A549 (cell line): Measurements from ENCODE around the gene TUBB3. TPM values are rescaled to one million over a fixed set of nuclear protein-coding genes. Genes with fewer than 3 reads are reported as not detected.

Experiments
- ATAC-seq, 2 experiments: fragments of 200-7000 bp in 1 of 2; fragments of >200 bp in 1 of 2; cut with Nextera tagmentation in 1 of 2; cut with Tn5 transposase in 1 of 2; 3 replicates each; pipeline versions ENCODE4 v1.8.0 to v1.9.1; 2018 to 2020; ENCODE audit warnings: mild to moderate bottlenecking in 1 of 2, moderate library complexity in 1 of 2
- CTCF ChIA-PET: fragments of 300-600 bp; sonication (Branson Sonifier 250); formaldehyde crosslinking; extraction: SDS; loops from one replicate; lab custom pipeline; 2021; ENCODE audit warnings: antibody characterized with exemption, inconsistent platforms; lab: Yijun Ruan, JAX
- POLR2A ChIA-PET: fragments of 350-600 bp; formaldehyde crosslinking; extraction: SDS; loops from one replicate; lab custom pipeline; 2021; ENCODE audit warnings: antibody characterized with exemption, inconsistent platforms; lab: Yijun Ruan, JAX
- DNase-seq, 2 experiments: peaks; one replicate each; pipeline versions ENCODE4 v3.0.0 to v3.0.0-alpha.2; 2011 to 2016; ENCODE audit warnings: low read depth in 1 of 2, low spot score in 1 of 2
- FAIRE-seq: peaks from 2 replicates; lab custom pipeline; 2011; peaks lifted over from hg19 to GRCh38; lab: Jason Lieb, UNC
- H3K27ac ChIP-seq, 2 experiments: fragments of >200 bp; sonication (Bioruptor Twin); formaldehyde crosslinking; 3 replicates each; pipeline ENCODE4 v1.5.1; 2016 to 2017
- H3K4me1 ChIP-seq: fragments of >200 bp; sonication (Bioruptor Twin); formaldehyde crosslinking; 3 replicates; pipeline ENCODE4 v1.6.1; 2016
- H3K4me2 ChIP-seq: fragments of >200 bp; sonication (Bioruptor Twin); formaldehyde crosslinking; 3 replicates; pipeline ENCODE4 v1.6.1; 2016
- H3K4me3 ChIP-seq: fragments of >200 bp; sonication (Bioruptor Twin); formaldehyde crosslinking; 3 replicates; pipeline ENCODE4 v1.5.1; 2016
- H3K9me3 ChIP-seq: fragments of >200 bp; sonication (Bioruptor Twin); formaldehyde crosslinking; 3 replicates; pipeline ENCODE4 v1.6.1; 2016
- BHLHE40 ChIP-seq: IDR thresholded peaks from 2 replicates; pipeline ENCODE4 v1.6.1; 2012; ENCODE audit warnings: low read depth, low read length, inconsistent platforms
- CEBPB ChIP-seq, 2 experiments: fragments of >200 bp in 1 of 2; sonication (Bioruptor Twin) in 1 of 2; formaldehyde crosslinking in 1 of 2; IDR thresholded peaks; 2 replicates each; pipeline ENCODE4 v1.6.1; 2012 to 2016
- CHD4 ChIP-seq: fragments of 200-600 bp; sonication (generic); IDR thresholded peaks from 2 replicates; pipeline ENCODE4 v1.6.1; 2016; ENCODE audit warnings: antibody characterized with exemption, mild to moderate bottlenecking, borderline replicate concordance
- MAZ ChIP-seq: fragments of 150-350 bp; IDR thresholded peaks from 2 replicates; pipeline ENCODE4 v1.6.1; 2014; ENCODE audit warnings: antibody characterized with exemption, low read depth, low read length, borderline replicate concordance
- MYC ChIP-seq: IDR thresholded peaks from 2 replicates; pipeline ENCODE4 v1.6.1; 2012; ENCODE audit warnings: mild to moderate bottlenecking, inconsistent platforms, low read length, improper control_type of control experiment, borderline replicate concordance
- NFE2L2 ChIP-seq: fragments of 150-350 bp; conservative IDR thresholded peaks from 2 replicates; pipeline ENCODE4 v1.6.1; 2014; ENCODE audit warnings: low read length
- NR3C1 ChIP-seq: fragments of >200 bp; sonication (Bioruptor Twin); formaldehyde crosslinking; IDR thresholded peaks from 3 replicates; pipeline ENCODE4 v1.6.1; 2017
- PHF8 ChIP-seq: fragments of 200-600 bp; sonication (generic); IDR thresholded peaks from 2 replicates; pipeline ENCODE4 v1.6.1; 2016; ENCODE audit warnings: low read depth, mild to moderate bottlenecking, antibody characterized with exemption, moderate library complexity, borderline replicate concordance
- RARB ChIP-seq: fragments of 250-450 bp; sonication (Bioruptor Pico); IDR thresholded peaks from 2 replicates; pipeline ENCODE4 v1.8.0; 2021; ENCODE audit warnings: mild to moderate bottlenecking, moderate library complexity
- SREBF2 ChIP-seq: fragments of 450-650 bp; IDR thresholded peaks from 2 replicates; pipeline ENCODE4 v1.6.1; 2014; ENCODE audit warnings: mild to moderate bottlenecking, moderate library complexity
- WGBS: methylation state at CpG from one replicate; pipeline ENCODE4 v1.1.6; 2017; ENCODE audit errors: missing lambda C conversion rate; 5-methylcytosine and 5-hydroxymethylcytosine counted together
- polyA plus RNA-seq, 4 experiments: library from polyadenylated mRNA; depleted of rRNA in 3 of 4; stranded (reverse); fragments of >200 nt; fragmentation: RNase III in 1 of 4; extraction: RNeasy Plus Mini Kit Qiagen cat#74134 plus additional on column Dnase treatment in 1 of 4; gene quantifications; 2 replicates in 3 of 4; 3 replicates in 1 of 4; pipeline ENCODE4 v1.2.3, GENCODE V29; 2011 to 2017
- TF ChIP-seq, protein P1 (sequence below): fragments of 150-350 bp; IDR thresholded peaks from 2 replicates; pipeline ENCODE4 v1.6.1; 2014; ENCODE audit warnings: low read depth, mild to moderate bottlenecking, low read length
- TF ChIP-seq, protein P2 (sequence below): fragments of 450-650 bp; IDR thresholded peaks from 2 replicates; pipeline ENCODE4 v1.6.1; 2014; ENCODE audit warnings: antibody characterized with exemption
- TF ChIP-seq, protein P3 (sequence below): fragments of 250-450 bp; sonication (Bioruptor Pico); IDR thresholded peaks from 2 replicates; pipeline ENCODE4 v1.5.0; 2021; ENCODE audit warnings: mild to moderate bottlenecking, moderate library complexity, borderline replicate concordance
- TF ChIP-seq, protein P4 (sequence below): fragments of 200-600 bp; sonication (generic); IDR thresholded peaks from 2 replicates; pipeline ENCODE4 v1.6.1; 2016; ENCODE audit warnings: antibody characterized with exemption, mild to moderate bottlenecking, moderate library complexity

The TUBB3 gene
- polyA plus RNA-seq, 2 of the 4 experiments (the other 2 are of a cell fraction): 48.9 to 163 TPM

DNA sequence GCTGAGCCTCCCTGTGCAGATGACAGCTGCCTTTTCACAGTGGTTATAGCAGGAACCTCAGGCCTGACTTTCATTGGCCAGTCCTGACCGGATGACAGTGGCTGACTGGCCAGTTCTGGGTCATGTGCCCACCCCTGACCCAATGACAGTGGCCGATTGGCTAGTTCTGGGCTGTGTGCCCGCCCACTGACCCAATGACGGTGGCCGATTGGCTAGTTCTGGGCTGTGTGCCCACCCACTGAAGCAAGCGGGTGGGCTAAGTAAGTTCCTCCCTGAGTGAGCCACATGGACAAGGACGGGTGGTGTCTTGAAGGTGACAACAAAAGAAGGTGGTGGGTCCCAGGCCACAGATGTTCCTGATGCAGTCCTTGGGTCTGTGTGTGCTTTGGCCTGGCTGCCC, 34.9 kb downstream of the TUBB3 start:
- no peaks in the 10 kb centered on the region for H3K4me1 ChIP-seq
- POLR2A ChIA-PET: no interaction called here
- peak; percentile 58 to 66 for DNase-seq
- TF ChIP-seq, protein P1, sequence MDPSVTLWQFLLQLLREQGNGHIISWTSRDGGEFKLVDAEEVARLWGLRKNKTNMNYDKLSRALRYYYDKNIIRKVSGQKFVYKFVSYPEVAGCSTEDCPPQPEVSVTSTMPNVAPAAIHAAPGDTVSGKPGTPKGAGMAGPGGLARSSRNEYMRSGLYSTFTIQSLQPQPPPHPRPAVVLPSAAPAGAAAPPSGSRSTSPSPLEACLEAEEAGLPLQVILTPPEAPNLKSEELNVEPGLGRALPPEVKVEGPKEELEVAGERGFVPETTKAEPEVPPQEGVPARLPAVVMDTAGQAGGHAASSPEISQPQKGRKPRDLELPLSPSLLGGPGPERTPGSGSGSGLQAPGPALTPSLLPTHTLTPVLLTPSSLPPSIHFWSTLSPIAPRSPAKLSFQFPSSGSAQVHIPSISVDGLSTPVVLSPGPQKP: no peak
- TF ChIP-seq, protein P2, sequence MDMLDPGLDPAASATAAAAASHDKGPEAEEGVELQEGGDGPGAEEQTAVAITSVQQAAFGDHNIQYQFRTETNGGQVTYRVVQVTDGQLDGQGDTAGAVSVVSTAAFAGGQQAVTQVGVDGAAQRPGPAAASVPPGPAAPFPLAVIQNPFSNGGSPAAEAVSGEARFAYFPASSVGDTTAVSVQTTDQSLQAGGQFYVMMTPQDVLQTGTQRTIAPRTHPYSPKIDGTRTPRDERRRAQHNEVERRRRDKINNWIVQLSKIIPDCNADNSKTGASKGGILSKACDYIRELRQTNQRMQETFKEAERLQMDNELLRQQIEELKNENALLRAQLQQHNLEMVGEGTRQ: peak; percentile 87
- no peaks in the 10 kb centered on the region for H3K9me3 ChIP-seq
- no peak overlapping the region for H3K27ac ChIP-seq
- CTCF ChIA-PET: interaction anchor here (0.6 to 2.1 kb wide), 3 partner anchors 8 to 97 kb away, joined by 3 to 7 read pairs (median 4); no protein-coding TSS in a partner anchor
- peak; percentile 44 to 94; a peak in 3 of 6 replicates for ATAC-seq
- no peak overlapping the region for H3K4me2 ChIP-seq
- no peak overlapping the region for H3K4me3 ChIP-seq
- WGBS: 82% methylated on average over 5 of the region's 7 CpGs
- FAIRE-seq: no peak

DNA sequence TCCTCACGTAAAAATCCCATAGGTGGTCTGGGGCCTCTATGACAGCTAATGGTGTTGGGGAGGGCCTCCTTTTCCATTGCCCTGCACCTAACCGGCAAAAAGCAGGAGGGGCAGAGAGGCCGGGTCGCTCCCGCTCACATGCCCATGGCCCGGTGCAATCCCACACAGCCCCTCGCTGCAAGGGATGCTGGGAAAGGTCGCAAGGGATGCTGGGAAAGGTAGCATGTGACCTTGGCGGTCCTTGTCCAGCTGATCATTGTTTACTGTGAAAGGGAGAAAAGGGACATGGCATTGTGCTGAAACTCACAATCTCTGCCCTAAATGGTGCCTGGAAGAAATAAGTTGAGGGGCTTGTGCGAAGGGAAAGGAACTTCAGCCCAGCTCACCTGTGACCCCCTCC, 35.5 kb downstream of the TUBB3 start:
- no peak for DNase-seq
- ChIA-PET CTCF (interaction anchor here (0.9 to 2.8 kb wide), 3 partner anchors 9 to 97 kb away, joined by 4 to 8 read pairs (median 7); no protein-coding TSS in a partner anchor), POLR2A (interaction anchor here (0.9 kb wide), 1 partner anchor 14 kb away, joined by 3 read pairs; no protein-coding TSS in a partner anchor)
- no peak for ATAC-seq
- Histone ChIP-seq H3K4me2 (no peak overlapping the region), H3K4me3 (no peak overlapping the region), H3K9me3 (no peaks in the 10 kb centered on the region), H3K27ac (no peak overlapping the region), H3K4me1 (no peaks in the 10 kb centered on the region)
- FAIRE-seq: no peak
- 94% methylated on average over 10 of the region's 10 CpGs for WGBS
- TF ChIP-seq NFE2L2: no peak

DNA sequence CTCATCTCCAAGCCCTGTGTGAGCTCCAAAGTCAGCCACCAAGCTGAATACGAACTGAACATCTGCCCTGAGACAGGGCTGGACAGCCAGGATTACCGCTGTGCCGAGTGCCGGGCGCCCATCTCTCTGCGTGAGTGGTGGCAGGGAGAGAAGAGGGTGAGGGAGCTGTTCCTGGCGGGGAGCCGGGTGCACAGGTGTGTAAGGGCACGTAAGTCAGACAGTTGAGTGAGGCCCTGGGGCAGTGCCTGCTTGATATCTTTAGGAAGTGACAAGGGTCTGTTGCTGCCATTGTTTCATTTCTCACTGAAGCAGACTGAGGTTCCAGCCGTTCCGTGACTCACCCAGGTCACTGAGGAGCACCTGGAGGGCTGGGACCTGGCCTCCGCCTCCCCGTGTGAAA, 37.8 kb downstream of the TUBB3 start:
- Histone ChIP-seq H3K4me1 (no peaks in the 10 kb centered on the region), H3K27ac (no peak overlapping the region), H3K4me3 (no peak overlapping the region), H3K4me2 (no peak overlapping the region), H3K9me3 (no peaks in the 10 kb centered on the region)
- CTCF ChIA-PET: interaction anchor here (1.6 to 2.8 kb wide), 2 partner anchors 9 to 11 kb away, joined by 7 to 8 read pairs; no protein-coding TSS in a partner anchor
- POLR2A ChIA-PET: no interaction called here
- TF ChIP-seq PHF8: no peak
- TF ChIP-seq, protein P3, sequence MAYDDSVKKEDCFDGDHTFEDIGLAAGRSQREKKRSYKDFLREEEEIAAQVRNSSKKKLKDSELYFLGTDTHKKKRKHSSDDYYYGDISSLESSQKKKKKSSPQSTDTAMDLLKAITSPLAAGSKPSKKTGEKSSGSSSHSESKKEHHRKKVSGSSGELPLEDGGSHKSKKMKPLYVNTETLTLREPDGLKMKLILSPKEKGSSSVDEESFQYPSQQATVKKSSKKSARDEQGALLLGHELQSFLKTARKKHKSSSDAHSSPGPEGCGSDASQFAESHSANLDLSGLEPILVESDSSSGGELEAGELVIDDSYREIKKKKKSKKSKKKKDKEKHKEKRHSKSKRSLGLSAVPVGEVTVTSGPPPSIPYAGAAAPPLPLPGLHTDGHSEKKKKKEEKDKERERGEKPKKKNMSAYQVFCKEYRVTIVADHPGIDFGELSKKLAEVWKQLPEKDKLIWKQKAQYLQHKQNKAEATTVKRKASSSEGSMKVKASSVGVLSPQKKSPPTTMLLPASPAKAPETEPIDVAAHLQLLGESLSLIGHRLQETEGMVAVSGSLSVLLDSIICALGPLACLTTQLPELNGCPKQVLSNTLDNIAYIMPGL (CRISPR knock-in tag): no peak
- TF ChIP-seq, protein P4, sequence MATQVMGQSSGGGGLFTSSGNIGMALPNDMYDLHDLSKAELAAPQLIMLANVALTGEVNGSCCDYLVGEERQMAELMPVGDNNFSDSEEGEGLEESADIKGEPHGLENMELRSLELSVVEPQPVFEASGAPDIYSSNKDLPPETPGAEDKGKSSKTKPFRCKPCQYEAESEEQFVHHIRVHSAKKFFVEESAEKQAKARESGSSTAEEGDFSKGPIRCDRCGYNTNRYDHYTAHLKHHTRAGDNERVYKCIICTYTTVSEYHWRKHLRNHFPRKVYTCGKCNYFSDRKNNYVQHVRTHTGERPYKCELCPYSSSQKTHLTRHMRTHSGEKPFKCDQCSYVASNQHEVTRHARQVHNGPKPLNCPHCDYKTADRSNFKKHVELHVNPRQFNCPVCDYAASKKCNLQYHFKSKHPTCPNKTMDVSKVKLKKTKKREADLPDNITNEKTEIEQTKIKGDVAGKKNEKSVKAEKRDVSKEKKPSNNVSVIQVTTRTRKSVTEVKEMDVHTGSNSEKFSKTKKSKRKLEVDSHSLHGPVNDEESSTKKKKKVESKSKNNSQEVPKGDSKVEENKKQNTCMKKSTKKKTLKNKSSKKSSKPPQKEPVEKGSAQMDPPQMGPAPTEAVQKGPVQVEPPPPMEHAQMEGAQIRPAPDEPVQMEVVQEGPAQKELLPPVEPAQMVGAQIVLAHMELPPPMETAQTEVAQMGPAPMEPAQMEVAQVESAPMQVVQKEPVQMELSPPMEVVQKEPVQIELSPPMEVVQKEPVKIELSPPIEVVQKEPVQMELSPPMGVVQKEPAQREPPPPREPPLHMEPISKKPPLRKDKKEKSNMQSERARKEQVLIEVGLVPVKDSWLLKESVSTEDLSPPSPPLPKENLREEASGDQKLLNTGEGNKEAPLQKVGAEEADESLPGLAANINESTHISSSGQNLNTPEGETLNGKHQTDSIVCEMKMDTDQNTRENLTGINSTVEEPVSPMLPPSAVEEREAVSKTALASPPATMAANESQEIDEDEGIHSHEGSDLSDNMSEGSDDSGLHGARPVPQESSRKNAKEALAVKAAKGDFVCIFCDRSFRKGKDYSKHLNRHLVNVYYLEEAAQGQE: no peak
- no peak for TF ChIP-seq CHD4
- TF ChIP-seq SREBF2: no peak
- TF ChIP-seq RARB: no peak
- no peak for TF ChIP-seq CEBPB (IDR thresholded peaks at IDR 0.05)
- no peak for TF ChIP-seq NR3C1
- TF ChIP-seq MYC: no peak
- TF ChIP-seq MAZ: no peak
- no peak for TF ChIP-seq BHLHE40
- ATAC-seq (no peak), FAIRE-seq (no peak), DNase-seq (no peak)
- WGBS: 96% methylated on average over 13 of the region's 13 CpGs
